GM19193 (cell line): ENCODE measurements around the gene CIT.

Experiments
- POLR2A ChIP-seq: IDR thresholded peaks from 4 replicates; pipeline ENCODE4 v1.6.1; 2011; ENCODE audit not compliant: insufficient read depth, insufficient read length; ENCODE audit errors: extremely low read depth

Gene CIT

GRCh38 chr12:119667577-119668323 is 209.4 kb downstream of the CIT start, which contains the start of gene PRKAB1:
Gene PRKAB1 (plus strand): TSS chr12:119668133. CDS start chr12:119668245, 112 bp downstream.
- TF ChIP-seq POLR2A = peak; percentile 93

GRCh38 chr12:119666900-119667576 is 210.1 kb downstream of the CIT start:
- TF ChIP-seq POLR2A = no peak

GRCh38 chr12:119666226-119666795 is 210.8 kb downstream of the CIT start:
- no peak for TF ChIP-seq POLR2A

GRCh38 chr12:119665164-119665929 is 211.8 kb downstream of the CIT start:
- TF ChIP-seq POLR2A = no peak

- no peak for TF ChIP-seq POLR2A
Observed at GRCh38 chr12:119664642-119665041, 212.5 kb downstream of the CIT start.

GRCh38 chr12:119661882-119662281 is 215.2 kb downstream of the CIT start:
- no peak for TF ChIP-seq POLR2A

- no peak for TF ChIP-seq POLR2A
Observed at GRCh38 chr12:119660076-119660475, 217.0 kb downstream of the CIT start.

- no peak for TF ChIP-seq POLR2A
Observed at GRCh38 chr12:119659289-119659897, 217.7 kb downstream of the CIT start.

- no peak for TF ChIP-seq POLR2A
Observed at GRCh38 chr12:119652665-119653064, 224.5 kb downstream of the CIT start.

GRCh38 chr12:119649202-119649808 is 227.8 kb downstream of the CIT start:
- no peak for TF ChIP-seq POLR2A

GRCh38 chr12:119645535-119646059 is 231.5 kb downstream of the CIT start:
- TF ChIP-seq POLR2A = no peak

GRCh38 chr12:119644930-119645329 is 232.2 kb downstream of the CIT start:
- TF ChIP-seq POLR2A = no peak

GRCh38 chr12:119642986-119643385 is 234.1 kb downstream of the CIT start:
- TF ChIP-seq POLR2A = no peak
